Muscle layer of colon (tissue), 2 donors: ENCODE measurements around the gene CDS2.

Source experiments
- H3K27ac ChIP-seq: one replicate; pipeline ENCODE4 v1.7.0; 2013; ENCODE audit warnings: low read depth, mild to moderate bottlenecking, low read length, moderate library complexity
- H3K27me3 ChIP-seq, 2 donors: one replicate each; pipeline ENCODE4 v1.7.0; 2013; ENCODE audit warnings: low read length in 2 of 2, mild to moderate bottlenecking in 2 of 2; ENCODE audit not compliant: insufficient read depth in 2 of 2, control insufficient read depth in 1 of 2
- H3K36me3 ChIP-seq: one replicate; pipeline ENCODE4 v1.7.0; 2013; ENCODE audit warnings: mild to moderate bottlenecking, low read length; ENCODE audit not compliant: insufficient read depth
- H3K4me1 ChIP-seq: one replicate; pipeline ENCODE4 v1.7.0; 2013; ENCODE audit warnings: mild to moderate bottlenecking, low read length; ENCODE audit not compliant: insufficient read depth
- H3K4me3 ChIP-seq, 2 donors: one replicate each; pipeline ENCODE4 v1.7.0; 2013; ENCODE audit warnings: low read length in 2 of 2, low read depth in 1 of 2, mild to moderate bottlenecking in 1 of 2, moderate library complexity in 1 of 2
- H3K9ac ChIP-seq: one replicate; pipeline ENCODE4 v1.7.0; 2013; ENCODE audit warnings: low read length
- H3K9me3 ChIP-seq: one replicate; pipeline ENCODE4 v1.7.0; 2013; ENCODE audit warnings: mild to moderate bottlenecking, low read length
- donor health status: abdominal sarcoma.
- donor health status: Adenocarcinoma of cecum.

CDS2 gene

GRCh38 chr20:5183731-5184474 is 57.1 kb downstream of the CDS2 start:
- no peak overlapping the region for H3K9ac ChIP-seq
- no peak overlapping the region for H3K27ac ChIP-seq
- no peaks in the 10 kb centered on the region for H3K9me3 ChIP-seq
- H3K4me1 ChIP-seq, result peaks cover 9% of the 10 kb centered on the region
- H3K36me3 ChIP-seq, result peaks cover 63% of the 10 kb centered on the region
- H3K27me3 ChIP-seq, result no peaks in the 10 kb centered on the region
- no peak overlapping the region for H3K4me3 ChIP-seq

GRCh38 chr20:5184684-5185083 is 57.9 kb downstream of the CDS2 start:
- H3K4me1 ChIP-seq, result peaks cover 9% of the 10 kb centered on the region
- H3K9ac ChIP-seq, result no peak overlapping the region
- H3K27me3 ChIP-seq, result no peaks in the 10 kb centered on the region
- peaks cover 69% of the 10 kb centered on the region for H3K36me3 ChIP-seq
- no peak overlapping the region for H3K27ac ChIP-seq
- H3K9me3 ChIP-seq, result no peaks in the 10 kb centered on the region
- no peak overlapping the region for H3K4me3 ChIP-seq

- Histone ChIP-seq H3K4me3 (no peak overlapping the region), H3K27me3 (no peaks in the 10 kb centered on the region), H3K36me3 (peaks cover 84% of the 10 kb centered on the region), H3K27ac (no peak overlapping the region), H3K9me3 (no peaks in the 10 kb centered on the region), H3K9ac (no peak overlapping the region), H3K4me1 (peaks cover 10% of the 10 kb centered on the region)
These were observed 60.3 kb downstream of the CDS2 start for GRCh38 chr20:5187122-5187521.

GRCh38 chr20:5188736-5189135 is 61.9 kb downstream of the CDS2 start:
- H3K27me3 ChIP-seq, result no peaks in the 10 kb centered on the region
- peaks cover 6% of the 10 kb centered on the region for H3K4me1 ChIP-seq
- peaks cover 75% of the 10 kb centered on the region for H3K36me3 ChIP-seq
- H3K4me3 ChIP-seq, result no peak overlapping the region
- H3K9me3 ChIP-seq, result no peaks in the 10 kb centered on the region
- H3K9ac ChIP-seq, result no peak overlapping the region
- H3K27ac ChIP-seq, result no peak overlapping the region

GRCh38 chr20:5189917-5190316 is 63.1 kb downstream of the CDS2 start:
- peaks cover 6% of the 10 kb centered on the region for H3K4me1 ChIP-seq
- H3K4me3 ChIP-seq, result no peak overlapping the region
- peaks cover 66% of the 10 kb centered on the region for H3K36me3 ChIP-seq
- H3K9ac ChIP-seq, result no peak overlapping the region
- H3K9me3 ChIP-seq, result no peaks in the 10 kb centered on the region
- H3K27me3 ChIP-seq, result no peaks in the 10 kb centered on the region
- H3K27ac ChIP-seq, result no peak overlapping the region

GRCh38 chr20:5190444-5190843 is 63.6 kb downstream of the CDS2 start:
- peaks cover 68% of the 10 kb centered on the region for H3K36me3 ChIP-seq
- no peak overlapping the region for H3K4me3 ChIP-seq
- H3K9me3 ChIP-seq, result no peaks in the 10 kb centered on the region
- H3K9ac ChIP-seq, result no peak overlapping the region
- H3K4me1 ChIP-seq, result peaks cover 6% of the 10 kb centered on the region
- no peaks in the 10 kb centered on the region for H3K27me3 ChIP-seq
- H3K27ac ChIP-seq, result no peak overlapping the region

GRCh38 chr20:5191829-5192569 is 65.2 kb downstream of the CDS2 start:
- no peak overlapping the region for H3K9ac ChIP-seq
- no peaks in the 10 kb centered on the region for H3K9me3 ChIP-seq
- no peak overlapping the region for H3K4me3 ChIP-seq
- peaks cover 58% of the 10 kb centered on the region for H3K36me3 ChIP-seq
- no peak overlapping the region for H3K27ac ChIP-seq
- no peaks in the 10 kb centered on the region for H3K27me3 ChIP-seq
- peaks cover 6% of the 10 kb centered on the region for H3K4me1 ChIP-seq

GRCh38 chr20:5192570-5193431 is 66.0 kb downstream of the CDS2 start:
- Histone ChIP-seq H3K4me3 (no peak overlapping the region), H3K9me3 (no peaks in the 10 kb centered on the region), H3K9ac (no peak overlapping the region), H3K27me3 (no peaks in the 10 kb centered on the region), H3K36me3 (peaks cover 57% of the 10 kb centered on the region), H3K4me1 (peaks cover 6% of the 10 kb centered on the region), H3K27ac (no peak overlapping the region)

GRCh38 chr20:5195655-5196054 is 68.8 kb downstream of the CDS2 start:
- no peaks in the 10 kb centered on the region for H3K27me3 ChIP-seq
- no peaks in the 10 kb centered on the region for H3K9me3 ChIP-seq
- H3K9ac ChIP-seq, result no peak overlapping the region
- no peak overlapping the region for H3K27ac ChIP-seq
- H3K36me3 ChIP-seq, result peaks cover 35% of the 10 kb centered on the region
- H3K4me3 ChIP-seq, result no peak overlapping the region
- H3K4me1 ChIP-seq, result peaks cover 6% of the 10 kb centered on the region

GRCh38 chr20:5196149-5196548 is 69.3 kb downstream of the CDS2 start:
- Histone ChIP-seq H3K27ac (no peak overlapping the region), H3K36me3 (peaks cover 32% of the 10 kb centered on the region)

GRCh38 chr20:5197270-5197827 is 70.5 kb downstream of the CDS2 start:
- Histone ChIP-seq H3K9ac (no peak overlapping the region), H3K27ac (no peak overlapping the region), H3K9me3 (no peaks in the 10 kb centered on the region), H3K27me3 (no peaks in the 10 kb centered on the region), H3K36me3 (peaks cover 28% of the 10 kb centered on the region), H3K4me1 (no peaks in the 10 kb centered on the region), H3K4me3 (no peak overlapping the region)

More at GRCh38 chr20:5196149-5196548, 69.3 kb downstream of the CDS2 start:
- H3K27me3 ChIP-seq, result no peaks in the 10 kb centered on the region
- no peak overlapping the region for H3K9ac ChIP-seq
- peaks cover 6% of the 10 kb centered on the region for H3K4me1 ChIP-seq
- no peaks in the 10 kb centered on the region for H3K9me3 ChIP-seq
- H3K4me3 ChIP-seq, result no peak overlapping the region
